HepG2 (cell line): ENCODE results near the gene TPR. TPM values are rescaled to one million over a fixed set of nuclear protein-coding genes. Genes with fewer than 3 reads are reported as not detected.

ENCODE experiments used
- CAMTA2 ChIP-seq: sonication (generic); formaldehyde crosslinking; IDR thresholded peaks from 2 replicates; pipeline ENCODE4 v1.4.0; 2020; ENCODE audit warnings: mild to moderate bottlenecking, missing genetic modification reagents, borderline replicate concordance
- CC2D1A ChIP-seq: sonication (generic); formaldehyde crosslinking; IDR thresholded peaks from 2 replicates; pipeline ENCODE4 v1.8.1; 2023; ENCODE audit warnings: mild to moderate bottlenecking, missing genetic modification reagents
- DNMT1 ChIP-seq: sonication (generic); formaldehyde crosslinking; IDR thresholded peaks from 2 replicates; pipeline ENCODE4 v1.5.1; 2020; ENCODE audit warnings: mild to moderate bottlenecking, missing genetic modification reagents
- ESRRA ChIP-seq: sonication (generic); formaldehyde crosslinking; IDR thresholded peaks from 2 replicates; pipeline ENCODE4 v1.5.1; 2020; ENCODE audit warnings: mild to moderate bottlenecking, low read depth, missing genetic modification reagents
- EZH2 ChIP-seq: conservative IDR thresholded peaks from 2 replicates; pipeline ENCODE4 v1.6.1; 2012; ENCODE audit warnings: mild to moderate bottlenecking, low read depth, low read length, moderate library complexity
- JDP2 ChIP-seq: sonication (generic); formaldehyde crosslinking; IDR thresholded peaks from 2 replicates; pipeline ENCODE4 v1.8.1; 2022; ENCODE audit warnings: missing genetic modification reagents, borderline replicate concordance
- PHB2 ChIP-seq: fragments of 450-650 bp; IDR thresholded peaks from 2 replicates; pipeline ENCODE4 v1.6.1; 2018; ENCODE audit not compliant: partially characterized antibody
- SIN3B ChIP-seq: fragments of 150-350 bp; IDR thresholded peaks from 2 replicates; pipeline ENCODE4 v1.6.1; 2014; ENCODE audit warnings: low read length
- SOX13 ChIP-seq, 3 experiments: fragments of 450-650 bp in 1 of 3; sonication (generic) in 1 of 3; formaldehyde crosslinking in 1 of 3; IDR thresholded peaks in 2 of 3; conservative IDR thresholded peaks in 1 of 3; 2 replicates each; pipeline versions ENCODE4 v1.5.0 to v1.6.1; 2016 to 2020; ENCODE audit warnings: antibody characterized with exemption in 1 of 3, mild to moderate bottlenecking in 1 of 3, missing compliant biosample characterization in 1 of 3, missing genetic modification reagents in 1 of 3, moderate library complexity in 1 of 3
- TOPORS ChIP-seq: sonication (generic); formaldehyde crosslinking; IDR thresholded peaks from 2 replicates; pipeline ENCODE4 v1.8.0; 2023; ENCODE audit warnings: mild to moderate bottlenecking, missing genetic modification reagents
- XRCC5 ChIP-seq: fragments of 200-400 bp; formaldehyde crosslinking; optimal IDR thresholded peaks from 2 replicates; pipeline ENCODE3; 2017; ENCODE audit warnings: mild to moderate bottlenecking, low read length
- ZNF17 ChIP-seq: sonication (generic); formaldehyde crosslinking; IDR thresholded peaks from 2 replicates; pipeline ENCODE4 v1.5.0; 2020; ENCODE audit warnings: mild to moderate bottlenecking, missing genetic modification reagents
- ZNF550 ChIP-seq: sonication (generic); formaldehyde crosslinking; IDR thresholded peaks from 2 replicates; pipeline ENCODE4 v1.4.0; 2020; ENCODE audit warnings: mild to moderate bottlenecking, missing genetic modification reagents, borderline replicate concordance
- ZNF652 ChIP-seq: IDR thresholded peaks from 2 replicates; pipeline ENCODE4 v1.6.1; 2016; ENCODE audit warnings: low read depth, borderline replicate concordance
- ZNF772 ChIP-seq: sonication (generic); formaldehyde crosslinking; IDR thresholded peaks from 2 replicates; pipeline ENCODE4 v1.5.0; 2020; ENCODE audit warnings: mild to moderate bottlenecking, missing genetic modification reagents
- polyA plus RNA-seq, 8 experiments: library from polyadenylated mRNA; depleted of rRNA in 3 of 8; stranded (reverse) in 7 of 8; unstranded in 1 of 8; fragments of >200 nt; fragmentation: Illumina TruSeq in 4 of 8; extraction: Trizol in 4 of 8; gene quantifications; 2 replicates each; pipeline versions ENCODE4 v1.2.1 to v1.2.3, GENCODE V29; 2011 to 2016; ENCODE audit warnings: low read depth in 4 of 8, missing spikeins in 1 of 8, mixed read lengths in 1 of 8; ENCODE audit not compliant: insufficient read depth in 1 of 8
- total RNA-seq, 5 experiments: library from RNA; depleted of rRNA; stranded (reverse); fragments of >200 nt; fragmentation: Illumina TruSeq; extraction: Trizol; gene quantifications; 2 replicates each; pipeline ENCODE4 v1.2.3, GENCODE V29; 2016; ENCODE audit warnings: low read depth in 1 of 5
- TF ChIP-seq, protein P1 (sequence below): sonication (generic); formaldehyde crosslinking; IDR thresholded peaks from 2 replicates; pipeline ENCODE4 v1.9.0; 2021; ENCODE audit warnings: mild to moderate bottlenecking, missing genetic modification reagents
- TF ChIP-seq, protein P2 (sequence below): sonication (generic); formaldehyde crosslinking; IDR thresholded peaks from 2 replicates; pipeline ENCODE4 v1.5.0; 2020; ENCODE audit warnings: missing genetic modification reagents
- TF ChIP-seq, protein P3 (sequence below): sonication (generic); formaldehyde crosslinking; IDR thresholded peaks from 2 replicates; pipeline ENCODE4 v1.4.0; 2020; ENCODE audit warnings: missing genetic modification reagents
- TF ChIP-seq, protein P4 (sequence below): sonication (generic); formaldehyde crosslinking; IDR thresholded peaks from 2 replicates; pipeline ENCODE4 v1.8.0; 2022; ENCODE audit warnings: missing genetic modification reagents, mild to moderate bottlenecking, borderline replicate concordance

Gene TPR
- total and polyA plus RNA-seq, 2 of the 13 experiments (the other 11 are each of a cell fraction or from before 2014, with no cell fraction given) = 78.9 to 81.7 TPM

DNA sequence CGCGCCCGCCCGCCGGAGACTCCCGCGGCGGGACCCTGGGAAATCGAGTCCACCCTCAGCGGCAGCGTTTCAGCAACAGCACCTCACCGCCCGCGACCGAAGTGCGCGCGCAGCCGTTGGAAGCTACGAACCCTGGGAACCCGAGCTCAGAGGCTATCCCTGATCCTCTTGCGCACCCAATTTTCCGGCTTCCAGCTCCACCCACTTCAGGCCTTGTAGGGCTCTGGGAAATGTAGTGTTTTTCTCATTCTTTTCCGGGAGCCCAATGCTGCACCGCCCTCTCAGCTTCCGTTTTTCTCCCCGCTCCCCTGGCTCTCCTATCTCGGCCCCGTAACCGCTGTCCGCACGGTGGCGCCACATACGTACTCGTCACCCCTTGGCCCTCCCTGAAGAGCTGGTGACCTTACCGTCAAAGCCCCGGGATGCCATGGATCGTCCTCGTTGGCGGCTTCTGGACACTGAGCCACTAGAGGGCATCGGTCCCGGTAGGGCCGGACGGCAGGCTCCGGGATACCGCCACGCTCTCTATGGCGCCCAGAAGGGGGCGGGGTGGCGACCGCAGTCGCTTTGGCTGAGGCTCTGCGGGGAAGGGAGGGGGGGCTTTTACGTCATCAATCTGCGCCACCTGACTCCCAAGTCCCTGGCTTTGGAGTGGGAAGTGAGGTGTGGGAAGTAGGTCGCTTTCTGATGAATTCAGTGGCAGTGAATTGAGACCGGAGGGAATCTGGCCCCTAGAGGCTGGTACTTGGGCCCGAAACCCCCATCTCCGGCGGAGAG, at the start of gene TPR, which contains the start of gene ODR4 (continued):
- TF ChIP-seq ZNF652 (CRISPR knock-in tag) (no peak), SOX13 (IDR thresholded peaks at IDR 0.05) (no peak), SOX13 (CRISPR knock-in tag; conservative IDR thresholded peaks at IDR 0.05 in 1 of 2, IDR thresholded peaks at IDR 0.05 in 1 of 2) (no peak), CC2D1A (CRISPR knock-in tag) (peak; percentile 26; the same call in 1 of the 2 replicates), PHB2 (no peak), JDP2 (CRISPR knock-in tag) (no peak), ESRRA (CRISPR knock-in tag) (peak; percentile 44; the same call in 1 of the 2 replicates), ZNF550 (CRISPR knock-in tag) (no peak), ZNF772 (CRISPR knock-in tag) (peak; percentile 76; the same call in 1 of the 2 replicates), DNMT1 (CRISPR knock-in tag) (no peak; the same call in 1 of the 2 replicates), SIN3B (0 out of 2 replicates have a peak, but pooled peaks have one; percentile 40), XRCC5 (peak; percentile 91), CAMTA2 (CRISPR knock-in tag) (no peak), TOPORS (CRISPR knock-in tag) (no peak), ZNF17 (CRISPR knock-in tag) (no peak), EZH2 (no peak)
- TF ChIP-seq, protein P1, sequence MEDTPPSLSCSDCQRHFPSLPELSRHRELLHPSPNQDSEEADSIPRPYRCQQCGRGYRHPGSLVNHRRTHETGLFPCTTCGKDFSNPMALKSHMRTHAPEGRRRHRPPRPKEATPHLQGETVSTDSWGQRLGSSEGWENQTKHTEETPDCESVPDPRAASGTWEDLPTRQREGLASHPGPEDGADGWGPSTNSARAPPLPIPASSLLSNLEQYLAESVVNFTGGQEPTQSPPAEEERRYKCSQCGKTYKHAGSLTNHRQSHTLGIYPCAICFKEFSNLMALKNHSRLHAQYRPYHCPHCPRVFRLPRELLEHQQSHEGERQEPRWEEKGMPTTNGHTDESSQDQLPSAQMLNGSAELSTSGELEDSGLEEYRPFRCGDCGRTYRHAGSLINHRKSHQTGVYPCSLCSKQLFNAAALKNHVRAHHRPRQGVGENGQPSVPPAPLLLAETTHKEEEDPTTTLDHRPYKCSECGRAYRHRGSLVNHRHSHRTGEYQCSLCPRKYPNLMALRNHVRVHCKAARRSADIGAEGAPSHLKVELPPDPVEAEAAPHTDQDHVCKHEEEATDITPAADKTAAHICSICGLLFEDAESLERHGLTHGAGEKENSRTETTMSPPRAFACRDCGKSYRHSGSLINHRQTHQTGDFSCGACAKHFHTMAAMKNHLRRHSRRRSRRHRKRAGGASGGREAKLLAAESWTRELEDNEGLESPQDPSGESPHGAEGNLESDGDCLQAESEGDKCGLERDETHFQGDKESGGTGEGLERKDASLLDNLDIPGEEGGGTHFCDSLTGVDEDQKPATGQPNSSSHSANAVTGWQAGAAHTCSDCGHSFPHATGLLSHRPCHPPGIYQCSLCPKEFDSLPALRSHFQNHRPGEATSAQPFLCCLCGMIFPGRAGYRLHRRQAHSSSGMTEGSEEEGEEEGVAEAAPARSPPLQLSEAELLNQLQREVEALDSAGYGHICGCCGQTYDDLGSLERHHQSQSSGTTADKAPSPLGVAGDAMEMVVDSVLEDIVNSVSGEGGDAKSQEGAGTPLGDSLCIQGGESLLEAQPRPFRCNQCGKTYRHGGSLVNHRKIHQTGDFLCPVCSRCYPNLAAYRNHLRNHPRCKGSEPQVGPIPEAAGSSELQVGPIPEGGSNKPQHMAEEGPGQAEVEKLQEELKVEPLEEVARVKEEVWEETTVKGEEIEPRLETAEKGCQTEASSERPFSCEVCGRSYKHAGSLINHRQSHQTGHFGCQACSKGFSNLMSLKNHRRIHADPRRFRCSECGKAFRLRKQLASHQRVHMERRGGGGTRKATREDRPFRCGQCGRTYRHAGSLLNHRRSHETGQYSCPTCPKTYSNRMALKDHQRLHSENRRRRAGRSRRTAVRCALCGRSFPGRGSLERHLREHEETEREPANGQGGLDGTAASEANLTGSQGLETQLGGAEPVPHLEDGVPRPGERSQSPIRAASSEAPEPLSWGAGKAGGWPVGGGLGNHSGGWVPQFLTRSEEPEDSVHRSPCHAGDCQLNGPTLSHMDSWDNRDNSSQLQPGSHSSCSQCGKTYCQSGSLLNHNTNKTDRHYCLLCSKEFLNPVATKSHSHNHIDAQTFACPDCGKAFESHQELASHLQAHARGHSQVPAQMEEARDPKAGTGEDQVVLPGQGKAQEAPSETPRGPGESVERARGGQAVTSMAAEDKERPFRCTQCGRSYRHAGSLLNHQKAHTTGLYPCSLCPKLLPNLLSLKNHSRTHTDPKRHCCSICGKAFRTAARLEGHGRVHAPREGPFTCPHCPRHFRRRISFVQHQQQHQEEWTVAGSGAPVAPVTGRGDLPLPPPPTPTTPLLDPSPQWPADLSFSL (CRISPR knock-in tag) = 0 out of 2 replicates have a peak, but pooled peaks have one; percentile 41
- TF ChIP-seq, protein P2, sequence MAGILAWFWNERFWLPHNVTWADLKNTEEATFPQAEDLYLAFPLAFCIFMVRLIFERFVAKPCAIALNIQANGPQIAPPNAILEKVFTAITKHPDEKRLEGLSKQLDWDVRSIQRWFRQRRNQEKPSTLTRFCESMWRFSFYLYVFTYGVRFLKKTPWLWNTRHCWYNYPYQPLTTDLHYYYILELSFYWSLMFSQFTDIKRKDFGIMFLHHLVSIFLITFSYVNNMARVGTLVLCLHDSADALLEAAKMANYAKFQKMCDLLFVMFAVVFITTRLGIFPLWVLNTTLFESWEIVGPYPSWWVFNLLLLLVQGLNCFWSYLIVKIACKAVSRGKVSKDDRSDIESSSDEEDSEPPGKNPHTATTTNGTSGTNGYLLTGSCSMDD = no peak
- TF ChIP-seq, protein P3, sequence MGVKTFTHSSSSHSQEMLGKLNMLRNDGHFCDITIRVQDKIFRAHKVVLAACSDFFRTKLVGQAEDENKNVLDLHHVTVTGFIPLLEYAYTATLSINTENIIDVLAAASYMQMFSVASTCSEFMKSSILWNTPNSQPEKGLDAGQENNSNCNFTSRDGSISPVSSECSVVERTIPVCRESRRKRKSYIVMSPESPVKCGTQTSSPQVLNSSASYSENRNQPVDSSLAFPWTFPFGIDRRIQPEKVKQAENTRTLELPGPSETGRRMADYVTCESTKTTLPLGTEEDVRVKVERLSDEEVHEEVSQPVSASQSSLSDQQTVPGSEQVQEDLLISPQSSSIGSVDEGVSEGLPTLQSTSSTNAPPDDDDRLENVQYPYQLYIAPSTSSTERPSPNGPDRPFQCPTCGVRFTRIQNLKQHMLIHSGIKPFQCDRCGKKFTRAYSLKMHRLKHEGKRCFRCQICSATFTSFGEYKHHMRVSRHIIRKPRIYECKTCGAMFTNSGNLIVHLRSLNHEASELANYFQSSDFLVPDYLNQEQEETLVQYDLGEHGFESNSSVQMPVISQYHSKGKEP = no peak
- TF ChIP-seq, protein P4, sequence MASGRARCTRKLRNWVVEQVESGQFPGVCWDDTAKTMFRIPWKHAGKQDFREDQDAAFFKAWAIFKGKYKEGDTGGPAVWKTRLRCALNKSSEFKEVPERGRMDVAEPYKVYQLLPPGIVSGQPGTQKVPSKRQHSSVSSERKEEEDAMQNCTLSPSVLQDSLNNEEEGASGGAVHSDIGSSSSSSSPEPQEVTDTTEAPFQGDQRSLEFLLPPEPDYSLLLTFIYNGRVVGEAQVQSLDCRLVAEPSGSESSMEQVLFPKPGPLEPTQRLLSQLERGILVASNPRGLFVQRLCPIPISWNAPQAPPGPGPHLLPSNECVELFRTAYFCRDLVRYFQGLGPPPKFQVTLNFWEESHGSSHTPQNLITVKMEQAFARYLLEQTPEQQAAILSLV (CRISPR knock-in tag) = peak; percentile 66
